Mammary epithelial cell (primary cell): ENCODE measurements around the gene ANGPTL5.

Experiments used
- EZH2 ChIP-seq: IDR thresholded peaks from 2 replicates; pipeline ENCODE4 v1.6.1; 2012; ENCODE audit warnings: low read length, inconsistent platforms, borderline replicate concordance
- TF ChIP-seq, protein P1 (sequence below), 2 donors: IDR thresholded peaks in 1 of 2; conservative IDR thresholded peaks in 1 of 2; 2 replicates each; pipeline ENCODE4 v1.5.1; 2011 to 2012; ENCODE audit warnings: inconsistent platforms in 2 of 2, low read length in 2 of 2, mild to moderate bottlenecking in 2 of 2, control low read depth in 1 of 2, low read depth in 1 of 2; ENCODE audit not compliant: insufficient read depth in 1 of 2; ENCODE audit errors: extremely low read depth in 1 of 2

DNA sequence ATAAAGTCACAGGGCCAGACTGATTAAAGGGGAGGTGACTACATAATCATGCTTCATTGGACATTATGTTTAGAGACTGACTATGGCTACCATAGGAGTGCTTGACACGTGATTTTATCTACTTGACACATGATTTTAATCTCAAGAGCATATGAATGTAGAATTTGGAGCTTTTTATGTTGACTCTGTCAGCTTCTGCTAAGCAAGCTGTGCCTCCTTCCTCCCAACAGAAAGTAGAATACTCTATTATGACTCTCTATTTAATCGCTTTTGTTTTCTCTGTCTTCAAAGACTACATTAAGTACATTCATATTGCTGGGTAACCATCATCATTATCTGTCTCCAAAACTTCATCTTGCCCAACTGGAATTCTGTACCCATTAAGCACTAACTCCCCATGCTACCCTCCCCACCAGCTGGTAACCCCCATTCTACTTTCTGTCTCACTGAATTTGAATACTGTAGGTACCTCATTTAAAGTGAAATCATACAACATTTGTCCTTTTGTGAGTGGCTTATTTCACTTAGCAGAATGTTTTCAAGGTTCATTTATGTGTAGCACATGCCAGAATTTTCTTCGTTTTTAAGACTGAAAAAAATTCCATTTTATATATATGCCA is 24.7 kb upstream of the ANGPTL5 start:
- TF ChIP-seq, protein P1, sequence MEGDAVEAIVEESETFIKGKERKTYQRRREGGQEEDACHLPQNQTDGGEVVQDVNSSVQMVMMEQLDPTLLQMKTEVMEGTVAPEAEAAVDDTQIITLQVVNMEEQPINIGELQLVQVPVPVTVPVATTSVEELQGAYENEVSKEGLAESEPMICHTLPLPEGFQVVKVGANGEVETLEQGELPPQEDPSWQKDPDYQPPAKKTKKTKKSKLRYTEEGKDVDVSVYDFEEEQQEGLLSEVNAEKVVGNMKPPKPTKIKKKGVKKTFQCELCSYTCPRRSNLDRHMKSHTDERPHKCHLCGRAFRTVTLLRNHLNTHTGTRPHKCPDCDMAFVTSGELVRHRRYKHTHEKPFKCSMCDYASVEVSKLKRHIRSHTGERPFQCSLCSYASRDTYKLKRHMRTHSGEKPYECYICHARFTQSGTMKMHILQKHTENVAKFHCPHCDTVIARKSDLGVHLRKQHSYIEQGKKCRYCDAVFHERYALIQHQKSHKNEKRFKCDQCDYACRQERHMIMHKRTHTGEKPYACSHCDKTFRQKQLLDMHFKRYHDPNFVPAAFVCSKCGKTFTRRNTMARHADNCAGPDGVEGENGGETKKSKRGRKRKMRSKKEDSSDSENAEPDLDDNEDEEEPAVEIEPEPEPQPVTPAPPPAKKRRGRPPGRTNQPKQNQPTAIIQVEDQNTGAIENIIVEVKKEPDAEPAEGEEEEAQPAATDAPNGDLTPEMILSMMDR (conservative IDR thresholded peaks at IDR 0.05 in 1 of 2, IDR thresholded peaks at IDR 0.05 in 1 of 2; ENCODE audit: extremely low read depth in 1 of 2, insufficient read depth in 1 of 2, low read depth in 1 of 2, low read length in 2 of 2), result no peak
- no peak for TF ChIP-seq EZH2
